Left lung (tissue), 10 donors: Measurements from ENCODE around the gene ITGA3. TPM values are rescaled to one million over a fixed set of nuclear protein-coding genes. Genes with fewer than 3 reads are reported as not detected.

Experiments used
- ATAC-seq: fragments of 200-7000 bp; cut with Tn5 transposase; one replicate; pipeline ENCODE4 v1.9.1; 2020; ENCODE audit warnings: moderate library complexity
- DNase-seq, 4 donors: peaks; one replicate each; pipeline ENCODE4 v3.0.0-alpha.2; 2013 to 2020
- H3K27ac ChIP-seq, 2 donors: fragments of 200-600 bp; sonication (generic) in 1 of 2; one replicate each; pipeline versions ENCODE4 v1.5.0 to v1.8.0; 2020 to 2021
- H3K27me3 ChIP-seq, 2 donors: fragments of 200-600 bp; sonication (generic) in 1 of 2; one replicate each; pipeline versions ENCODE4 v1.5.0 to v1.8.0; 2020 to 2021
- H3K36me3 ChIP-seq, 2 donors: fragments of 200-600 bp; sonication (generic) in 1 of 2; one replicate each; pipeline versions ENCODE4 v1.5.0 to v1.8.0; 2020 to 2021
- H3K4me1 ChIP-seq, 2 donors: fragments of 200-600 bp; one replicate each; pipeline ENCODE4 v1.8.0; 2021
- H3K4me3 ChIP-seq, 2 donors: fragments of 200-600 bp; sonication (generic) in 1 of 2; one replicate each; pipeline versions ENCODE4 v1.5.0 to v1.8.0; 2020 to 2021; ENCODE audit warnings: mild to moderate bottlenecking in 1 of 2
- H3K9me3 ChIP-seq, 2 donors: fragments of 200-600 bp; sonication (generic) in 1 of 2; one replicate each; pipeline versions ENCODE4 v1.5.0 to v1.8.0; 2020 to 2021
- CTCF ChIP-seq, 2 donors: fragments of 200-600 bp; sonication (generic) in 1 of 2; IDR thresholded peaks; one replicate each; pipeline versions ENCODE4 v1.5.0 to v1.8.0; 2021; ENCODE audit warnings: antibody characterized with exemption in 2 of 2
- intact Hi-C, 2 donors: fragments of 100-400 bp; cut with DNase I; formaldehyde crosslinking; loops; one replicate each; pipeline versions ENCODE4 v1.11.2 to v1.14.2; 2022
- polyA plus RNA-seq, 6 donors: library from polyadenylated mRNA; unstranded; fragments of 120-200 nt; gene quantifications; one replicate each; pipeline ENCODE4 v1.2.1, GENCODE V29; 2013; ENCODE audit not compliant: insufficient read length in 6 of 6
- total RNA-seq, 2 donors: library from RNA; stranded (reverse); fragmentation: NEBNext Ultra II Directional; extraction: Animal tissue kit (Norgen Biotek cat#: 25700); gene quantifications; one replicate each; pipeline ENCODE4 v1.2.1, GENCODE V29; 2021
- donor health status: DM: no; HTN: yes; CAD: no.
- donor health status: DM: no; HTN: no; CAD: no.

Gene ITGA3
- total and polyA plus RNA-seq, 8 donors, result 43.0 to 311 (median 56.5) TPM

DNA sequence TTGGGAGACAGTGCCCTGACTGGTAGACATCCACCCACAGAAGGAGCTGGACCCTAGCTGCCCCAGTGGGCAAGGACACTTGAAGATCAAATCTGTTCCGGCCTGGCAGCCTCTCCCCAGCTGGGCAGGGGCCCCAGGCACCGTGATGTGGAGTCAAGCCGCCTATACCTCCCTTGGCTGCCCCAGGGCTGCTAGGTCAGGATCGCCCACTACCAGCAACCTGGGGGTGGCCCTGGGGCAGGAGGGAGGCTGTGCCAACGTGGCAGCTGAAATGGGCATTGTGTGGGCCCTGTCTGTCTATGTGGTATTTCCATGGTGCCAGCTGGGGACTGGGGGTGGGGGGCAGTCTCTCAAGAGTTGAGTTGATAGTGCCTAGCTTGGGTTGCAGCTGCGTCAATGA, 40.2 kb downstream of the ITGA3 start:
- no peak for DNase-seq
- Histone ChIP-seq H3K4me1 (peaks cover 5 to 24% of the 10 kb centered on the region in 2 donors), H3K9me3 (no peaks in the 10 kb centered on the region), H3K27me3 (no peaks in the 10 kb centered on the region), H3K36me3 (peaks cover 0 to 15% of the 10 kb centered on the region in 2 donors), H3K27ac (peak overlapping the region in 1 of 2 donors; percentile 78), H3K4me3 (peak overlapping the region; percentile 78 to 91)
- TF ChIP-seq CTCF (IDR thresholded peaks at IDR 0.05), result no peak
- no peak for ATAC-seq
- intact Hi-C loops, result no loop called here

GRCh38 chr17:50096758-50097157, 40.8 kb downstream of the ITGA3 start:
- DNase-seq (no peak), ATAC-seq (no peak)
- Histone ChIP-seq H3K27me3 (no peaks in the 10 kb centered on the region), H3K4me3 (no peak overlapping the region), H3K27ac (no peak overlapping the region), H3K36me3 (peaks cover 0 to 12% of the 10 kb centered on the region in 2 donors), H3K9me3 (no peaks in the 10 kb centered on the region), H3K4me1 (peaks cover 5 to 31% of the 10 kb centered on the region in 2 donors)
- TF ChIP-seq CTCF (IDR thresholded peaks at IDR 0.05), result no peak
- intact Hi-C loops, result no loop called here

GRCh38 chr17:50097455-50097854, 41.5 kb downstream of the ITGA3 start:
- intact Hi-C loops, result no loop called here
- H3K27me3 ChIP-seq, result no peaks in the 10 kb centered on the region
- peaks cover 5 to 34% of the 10 kb centered on the region in 2 donors for H3K4me1 ChIP-seq
- TF ChIP-seq CTCF (IDR thresholded peaks at IDR 0.05), result no peak
- no peak overlapping the region for H3K4me3 ChIP-seq
- no peaks in the 10 kb centered on the region for H3K9me3 ChIP-seq
- H3K36me3 ChIP-seq, result peaks cover 0 to 12% of the 10 kb centered on the region in 2 donors
- DNase-seq, result no peak
- no peak for ATAC-seq
- H3K27ac ChIP-seq, result no peak overlapping the region

- Histone ChIP-seq H3K4me3 (no peak overlapping the region), H3K36me3 (peaks cover 0 to 12% of the 10 kb centered on the region in 2 donors), H3K9me3 (no peaks in the 10 kb centered on the region), H3K27ac (no peak overlapping the region), H3K4me1 (peaks cover 5 to 34% of the 10 kb centered on the region in 2 donors), H3K27me3 (no peaks in the 10 kb centered on the region)
- DNase-seq (no peak), ATAC-seq (no peak)
- no peak for TF ChIP-seq CTCF (IDR thresholded peaks at IDR 0.05)
- intact Hi-C loops, result no loop called here
Observed at GRCh38 chr17:50097926-50098325, 42.0 kb downstream of the ITGA3 start.

- no peak for DNase-seq
- Histone ChIP-seq H3K9me3 (no peaks in the 10 kb centered on the region), H3K27ac (no peak overlapping the region), H3K36me3 (peaks cover 0 to 12% of the 10 kb centered on the region in 2 donors), H3K4me3 (no peak overlapping the region), H3K4me1 (peaks cover 5 to 34% of the 10 kb centered on the region in 2 donors), H3K27me3 (no peaks in the 10 kb centered on the region)
- no peak for ATAC-seq
- no peak for TF ChIP-seq CTCF (IDR thresholded peaks at IDR 0.05)
- intact Hi-C loops, result no loop called here
Observed at GRCh38 chr17:50098583-50098982, 42.7 kb downstream of the ITGA3 start.
